ENCODE data around the gene LRIT2.
"Not testable (repeated sequence)": the region's sequence is repeated elsewhere in the genome, so short reads cannot be mapped to it uniquely, and the experiment has no call there.

Gene LRIT2

DNA sequence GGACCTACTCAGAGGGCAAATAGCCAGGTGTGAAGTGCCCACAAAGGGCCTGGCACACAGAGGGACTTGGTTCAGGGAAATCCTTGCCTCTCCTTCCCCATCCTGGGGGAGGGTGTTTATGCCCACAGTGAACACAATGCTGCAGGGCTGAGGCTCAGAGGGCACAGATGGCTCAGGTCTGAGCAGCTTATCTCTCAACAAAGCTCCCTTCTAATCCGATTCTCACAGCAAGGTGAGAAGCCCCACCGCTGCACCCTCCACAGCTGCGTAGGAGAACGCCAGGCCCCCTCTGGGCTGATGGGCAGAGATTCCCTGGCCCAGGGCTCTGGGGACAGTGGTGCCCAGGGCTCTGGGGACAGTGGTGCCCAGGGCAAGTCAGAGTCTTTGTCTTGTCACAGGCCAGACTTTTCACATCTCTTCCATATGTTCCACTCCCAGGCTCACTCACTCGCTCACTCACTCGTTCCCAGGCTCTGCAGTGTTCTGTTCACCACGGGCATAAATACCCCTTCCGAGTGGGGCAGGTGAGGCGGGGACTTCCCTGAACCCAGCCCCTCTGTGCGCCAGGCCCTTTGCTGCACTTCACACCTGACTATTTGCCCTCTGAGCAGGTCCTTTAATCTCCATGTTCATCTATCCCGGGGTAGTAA, 39.7 kb downstream of the LRIT2 start:
- no peak for DNase-seq (ENCODE audit: low read depth in 4 of 4, low spot score in 1 of 4)

DNA sequence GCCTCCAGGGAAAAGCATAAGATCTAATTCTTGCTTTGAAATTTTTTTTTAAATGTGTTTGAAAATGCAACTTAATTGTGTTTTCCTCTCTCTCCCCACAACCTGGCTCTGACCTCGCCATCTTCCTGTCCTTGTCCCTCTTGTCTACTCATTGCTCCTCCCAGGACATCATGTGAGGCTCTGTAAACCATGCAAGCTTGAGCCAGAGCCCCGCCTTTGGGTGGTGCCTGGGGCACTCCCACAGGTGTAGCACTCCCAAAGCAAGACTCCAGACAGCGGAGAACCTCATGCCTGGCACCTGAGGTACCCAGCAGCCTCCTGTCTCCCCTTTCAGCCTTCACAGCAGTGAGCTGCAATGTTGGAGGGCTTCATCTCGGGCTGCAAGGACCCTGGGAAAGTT, 40.8 kb downstream of the LRIT2 start:
- DNase-seq (ENCODE audit: low read depth in 4 of 4, low spot score in 1 of 4) = no peak

DNA sequence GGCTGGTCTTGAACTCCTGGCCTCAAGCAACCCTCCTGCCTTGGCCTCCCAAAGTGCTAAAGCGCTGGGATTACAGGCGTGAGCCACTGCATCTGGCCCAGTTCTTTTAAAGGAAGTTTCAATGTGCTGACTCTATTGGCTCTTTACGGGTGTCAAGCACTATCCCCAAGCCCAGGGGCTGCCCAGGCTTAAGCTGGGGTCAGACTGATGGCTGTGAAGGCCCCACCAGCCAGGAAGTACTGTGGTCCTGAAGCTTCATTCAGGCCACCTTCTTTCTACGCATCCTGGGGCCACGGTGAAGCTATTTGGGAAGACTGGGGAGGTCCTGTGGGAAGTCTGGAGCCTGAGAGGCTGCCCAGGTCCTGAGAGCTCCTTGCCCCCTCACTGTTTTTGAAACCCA, 43.7 kb downstream of the LRIT2 start:
- DNase-seq (ENCODE audit: low read depth in 4 of 4, low spot score in 1 of 4) = no peak

GRCh38 chr10:84180386-84180785, 45.0 kb downstream of the LRIT2 start:
- DNase-seq (ENCODE audit: low read depth in 4 of 4, low spot score in 1 of 4) = not testable (repeated sequence)

DNA sequence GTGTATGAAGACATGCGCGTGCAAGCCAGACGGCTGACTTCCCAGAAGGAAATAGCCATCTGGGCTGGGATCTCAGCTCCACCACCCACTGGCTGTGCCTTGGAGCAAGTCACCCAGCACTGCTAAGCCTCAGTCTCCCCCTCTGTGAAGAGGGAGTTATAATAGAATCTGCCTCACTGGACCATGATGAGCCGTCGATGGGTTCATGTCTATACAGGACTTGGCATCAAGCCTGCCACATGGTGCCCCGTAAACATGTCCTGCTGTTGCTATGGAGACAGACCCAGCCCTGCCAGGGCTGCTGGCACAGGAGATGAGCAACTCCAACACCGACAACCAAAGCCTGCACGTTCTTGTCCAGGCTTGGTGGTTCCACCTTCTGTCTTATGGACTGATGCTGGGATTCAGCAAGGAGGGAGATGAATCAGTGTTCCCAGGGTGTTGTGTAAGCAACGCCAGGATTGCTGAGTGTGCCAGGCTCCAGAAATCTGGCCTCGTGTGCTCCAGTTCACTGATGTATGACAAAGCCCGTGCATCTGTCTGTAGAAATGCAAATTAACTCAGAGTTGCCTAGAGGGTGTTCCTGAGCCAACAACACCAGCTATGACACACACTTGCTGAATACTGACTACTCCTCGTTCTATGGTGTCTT, 46.2 kb downstream of the LRIT2 start:
- DNase-seq (ENCODE audit: low read depth in 4 of 4, low spot score in 1 of 4) = no peak

GRCh38 chr10:84178160-84178609, 47.2 kb downstream of the LRIT2 start:
- DNase-seq (ENCODE audit: low read depth in 4 of 4, low spot score in 1 of 4) = no peak

DNA sequence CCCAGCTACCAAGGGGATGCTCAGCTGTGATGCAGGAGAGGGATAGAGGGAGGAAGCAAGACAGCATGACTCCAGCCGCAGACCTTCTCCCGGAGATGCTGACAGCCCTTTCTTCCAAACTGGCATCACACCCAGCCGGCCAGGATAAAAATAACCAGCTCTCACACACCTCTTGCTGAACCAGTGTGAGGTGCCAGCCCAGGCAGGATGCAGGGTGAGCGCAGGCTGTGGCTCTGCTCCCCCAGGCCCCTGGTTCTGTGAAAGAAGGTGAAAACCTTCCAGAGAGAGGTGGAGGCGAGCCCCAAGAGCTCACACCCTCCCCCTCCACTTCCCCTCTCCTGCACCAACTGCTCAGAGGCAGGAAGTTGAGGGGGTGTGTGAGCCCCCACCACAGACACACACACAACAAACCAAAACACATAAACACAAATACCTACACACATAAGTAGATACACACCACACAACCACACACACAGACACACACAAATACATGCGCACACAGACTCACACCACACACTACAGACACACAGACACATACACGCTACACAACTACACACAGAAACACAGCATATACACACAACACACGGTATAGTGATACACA, 47.7 kb downstream of the LRIT2 start:
- DNase-seq (ENCODE audit: low read depth in 4 of 4, low spot score in 1 of 4) = no peak

DNA sequence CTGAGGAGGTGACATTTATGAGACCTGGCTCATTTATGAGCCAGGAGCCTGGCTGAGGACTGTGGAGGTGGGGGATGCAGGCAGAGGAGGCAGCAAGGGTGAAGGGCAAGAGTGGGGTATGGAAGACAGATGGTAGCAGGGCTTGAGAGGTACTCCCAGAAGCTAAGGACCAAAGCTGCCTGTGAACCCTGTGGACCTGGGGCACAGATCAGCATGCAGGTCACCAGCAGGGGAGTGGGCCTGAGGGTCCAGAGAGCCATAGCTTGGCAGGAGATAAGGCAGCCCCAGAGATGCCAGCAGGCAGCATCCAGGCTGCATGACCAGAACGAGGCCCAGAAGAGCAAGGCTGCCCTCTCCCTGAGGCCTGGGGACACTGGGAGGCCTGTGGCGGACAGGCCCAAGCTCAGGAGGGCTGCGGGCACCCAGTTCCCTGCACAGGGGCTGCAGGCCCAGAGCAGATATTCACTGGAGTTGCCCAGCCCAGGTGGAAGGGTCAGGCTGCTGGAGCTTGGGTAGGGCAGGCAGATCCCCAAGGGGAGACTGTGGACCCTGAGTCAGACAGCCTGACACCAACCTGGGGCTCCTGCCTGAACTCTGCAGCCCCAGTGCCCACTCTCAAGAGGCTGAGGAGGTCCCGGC, 48.4 kb downstream of the LRIT2 start:
- DNase-seq (ENCODE audit: low read depth in 4 of 4, low spot score in 1 of 4) = no peak

DNA sequence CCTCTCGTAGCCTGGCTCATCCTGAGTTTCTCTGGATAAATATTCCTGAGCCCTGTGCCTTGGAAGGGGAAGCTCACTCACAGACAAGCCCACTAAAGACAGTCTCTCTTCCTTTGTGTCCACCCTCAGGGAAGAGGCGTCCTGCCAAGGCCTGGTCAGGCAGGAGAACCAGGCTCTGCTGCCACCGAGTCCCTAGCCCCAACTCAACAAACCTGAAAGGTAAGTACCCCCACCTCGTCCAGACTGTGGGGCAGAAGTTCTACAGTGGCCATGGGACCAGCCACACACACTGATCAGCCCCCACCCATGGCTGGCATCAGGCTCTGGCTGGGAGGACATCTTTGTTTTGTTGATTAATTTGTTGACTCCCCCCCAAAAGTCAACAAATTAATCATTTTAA, 49.0 kb downstream of the LRIT2 start:
- DNase-seq (ENCODE audit: low read depth in 4 of 4, low spot score in 1 of 4) = no peak

- no peak for DNase-seq (ENCODE audit: low read depth in 4 of 4, low spot score in 1 of 4)
These were observed 49.9 kb downstream of the LRIT2 start for GRCh38 chr10:84175436-84175835.

- no peak for DNase-seq (ENCODE audit: low read depth in 4 of 4, low spot score in 1 of 4)
These were observed 51.8 kb downstream of the LRIT2 start, which contains the start of gene GPR15LG for GRCh38 chr10:84173501-84173929. GPR15LG (plus strand) TSS chr10:84173801; CDS start chr10:84173852, 51 bp downstream.

GRCh38 chr10:84172467-84173356, 52.6 kb downstream of the LRIT2 start:
- no peak for DNase-seq (ENCODE audit: low read depth in 4 of 4, low spot score in 1 of 4)

DNA sequence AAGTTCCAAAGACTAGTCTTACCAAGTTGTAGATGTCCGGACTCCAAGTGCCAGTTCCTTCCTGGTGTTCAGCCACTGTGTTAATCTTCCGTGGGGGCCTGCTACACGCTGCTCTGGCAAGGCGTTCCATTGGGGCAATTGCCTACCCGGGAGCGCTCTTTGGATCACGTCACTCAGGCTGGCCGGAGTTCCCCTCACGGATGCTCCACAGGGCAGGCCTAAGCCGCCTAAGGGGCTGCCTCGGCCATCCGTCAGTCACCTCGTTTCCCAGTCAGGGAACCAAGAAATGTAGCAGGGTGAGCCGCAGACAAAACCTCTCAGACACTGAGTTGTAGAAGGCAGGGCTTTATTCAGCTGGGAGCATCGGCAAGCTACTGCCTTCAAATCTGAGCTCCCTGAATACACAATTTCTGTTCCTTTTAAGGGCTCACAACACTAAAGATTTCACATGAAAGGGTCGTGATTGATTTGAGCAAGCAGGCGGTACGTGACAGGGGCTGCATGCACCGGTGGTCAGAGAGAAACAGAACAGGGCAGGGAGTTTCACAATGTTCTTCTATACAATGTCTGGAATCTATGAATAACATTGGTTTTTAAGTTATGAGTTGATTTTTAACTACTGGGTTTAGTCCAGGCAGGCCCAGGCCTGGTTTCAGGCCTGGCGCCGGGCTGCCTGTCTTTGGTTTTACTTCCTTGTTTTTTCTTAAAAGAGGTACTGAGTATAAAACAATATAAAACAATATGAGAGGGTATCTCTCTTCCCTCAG, 53.5 kb downstream of the LRIT2 start:
- not testable (repeated sequence) for DNase-seq (ENCODE audit: low read depth in 4 of 4, low spot score in 1 of 4)

- DNase-seq (ENCODE audit: low read depth in 4 of 4, low spot score in 1 of 4) = not testable (repeated sequence)
These were observed 54.1 kb downstream of the LRIT2 start for GRCh38 chr10:84171237-84171636.

All from stimulated activated CD4-positive, alpha-beta T cell treated with anti-CD3 and anti-CD28 coated beads, Interleukin-1b, Interleukin-23, amount 100 ng/mL, for 24 hours (primary cell).